ENCODE data around the gene USP32.

GRCh38 chr17:60139438-60140285 is 252.3 kb downstream of the USP32 start:
- TF ChIP-seq EZH2phosphoT487 (IDR thresholded peaks at IDR 0.05; ENCODE audit: borderline replicate concordance) (no peak), CTCF (conservative IDR thresholded peaks at IDR 0.05; ENCODE audit: low read length) (no peak; the same call in 1 of the 2 replicates)

Data from Loucy (cell line).